ENCODE data around the gene HBEGF.

Gene HBEGF

GRCh38 chr5:140295414-140295813 lies 51.0 kb downstream of the HBEGF start:
- no peak for TF ChIP-seq CTCF (IDR thresholded peaks at IDR 0.05; ENCODE audit: low read depth, low read length)
- DNase-seq (ENCODE audit: low read depth, low spot score), result peak; percentile 96

DNA sequence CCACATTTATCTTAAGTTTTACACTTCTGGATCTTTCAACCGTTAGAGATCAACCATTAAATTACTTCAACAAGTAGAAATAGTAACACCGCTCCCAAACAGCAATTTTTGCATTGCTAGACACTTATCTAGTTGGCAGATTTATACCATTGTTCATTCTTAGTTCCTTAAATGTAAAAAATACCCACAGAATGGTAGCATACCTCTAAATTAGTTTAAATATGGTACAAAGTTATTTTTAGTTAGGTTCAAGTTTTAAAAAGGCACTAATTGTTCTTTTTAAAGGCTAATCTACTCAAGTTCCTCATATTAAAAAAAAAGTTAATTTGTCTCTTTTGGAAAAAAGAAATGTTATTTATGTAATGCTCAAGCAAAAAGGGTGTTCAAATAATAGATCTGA lies 51.6 kb downstream of the HBEGF start:
- H3K4me3 ChIP-seq (ENCODE audit: low read depth, low read length), result no peak overlapping the region
- in situ Hi-C loops (cut with HindIII; ENCODE audit: low sequenced_read_pairs), result no loop called here
- DNase-seq (ENCODE audit: low read depth, low spot score), result no peak
- no peak for TF ChIP-seq CTCF (IDR thresholded peaks at IDR 0.05; ENCODE audit: low read depth, low read length)

More at GRCh38 chr5:140295414-140295813, 51.0 kb downstream of the HBEGF start:
- in situ Hi-C loops (cut with HindIII; ENCODE audit: low sequenced_read_pairs), result no loop called here
- H3K4me3 ChIP-seq (ENCODE audit: low read depth, low read length), result no peak overlapping the region

DNA sequence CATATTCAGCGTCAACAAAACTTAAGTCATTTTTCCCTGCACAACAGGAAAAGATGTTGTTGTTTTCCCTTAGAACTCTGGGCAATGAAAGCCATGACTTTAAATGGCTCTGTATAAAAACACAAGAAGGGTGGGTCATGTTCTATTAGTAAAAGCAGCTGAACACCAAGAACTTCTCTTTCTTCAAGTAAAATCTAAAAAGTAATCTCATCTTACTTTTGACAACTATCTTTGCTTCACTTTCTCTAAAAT lies 52.6 kb downstream of the HBEGF start:
- in situ Hi-C loops (cut with HindIII; ENCODE audit: low sequenced_read_pairs), result no loop called here
- DNase-seq (ENCODE audit: low read depth, low spot score), result no peak
- TF ChIP-seq CTCF (IDR thresholded peaks at IDR 0.05; ENCODE audit: low read depth, low read length), result no peak
- no peak overlapping the region for H3K4me3 ChIP-seq (ENCODE audit: low read depth, low read length)

GRCh38 chr5:140293091-140293848 lies 53.1 kb downstream of the HBEGF start:
- no peak overlapping the region for H3K4me3 ChIP-seq (ENCODE audit: low read depth, low read length)
- in situ Hi-C loops (cut with HindIII; ENCODE audit: low sequenced_read_pairs), result no loop called here
- TF ChIP-seq CTCF (IDR thresholded peaks at IDR 0.05; ENCODE audit: low read depth, low read length), result no peak
- peak; percentile 42 for DNase-seq (ENCODE audit: low read depth, low spot score)

GRCh38 chr5:140292212-140293036 lies 54.0 kb downstream of the HBEGF start:
- in situ Hi-C loops (cut with HindIII; ENCODE audit: low sequenced_read_pairs), result no loop called here
- no peak overlapping the region for H3K4me3 ChIP-seq (ENCODE audit: low read depth, low read length)
- peak; percentile 60 for DNase-seq (ENCODE audit: low read depth, low spot score)
- no peak for TF ChIP-seq CTCF (IDR thresholded peaks at IDR 0.05; ENCODE audit: low read depth, low read length)

DNA sequence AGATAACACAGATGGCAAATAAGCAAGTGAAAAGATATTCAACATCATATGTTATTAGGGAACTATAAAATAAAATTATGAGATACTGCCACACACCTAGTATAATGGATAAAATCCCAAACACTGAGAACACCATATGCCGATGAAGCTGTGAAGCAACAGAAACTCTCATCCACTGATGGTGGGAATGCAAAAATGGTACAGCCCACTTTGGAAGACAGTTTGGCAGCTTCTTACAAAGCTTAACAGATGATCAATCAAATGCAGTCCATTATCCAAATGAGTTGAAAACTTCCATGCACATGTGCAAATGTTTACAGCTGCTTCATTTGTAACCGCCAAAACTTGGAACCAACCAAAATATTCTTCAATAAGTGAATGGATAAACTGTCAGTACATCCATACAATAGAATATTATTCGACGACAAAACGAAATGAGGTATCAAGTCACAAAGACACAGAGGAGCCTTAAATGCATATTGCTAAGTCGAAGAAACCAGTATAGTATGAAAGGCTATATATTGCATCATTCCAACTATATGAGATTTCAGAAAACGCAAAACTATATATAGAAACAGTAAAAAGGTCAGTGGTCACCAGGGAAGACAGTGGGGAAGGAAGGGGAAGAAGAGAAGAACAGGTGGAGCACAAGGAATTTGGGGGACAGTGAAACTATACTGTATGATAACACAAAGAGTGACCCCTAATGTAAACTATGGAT lies 58.4 kb downstream of the HBEGF start:
- no peak for TF ChIP-seq CTCF (IDR thresholded peaks at IDR 0.05; ENCODE audit: low read depth, low read length)
- DNase-seq (ENCODE audit: low read depth, low spot score), result no peak
- no peak overlapping the region for H3K4me3 ChIP-seq (ENCODE audit: low read depth, low read length)
- in situ Hi-C loops (cut with HindIII; ENCODE audit: low sequenced_read_pairs), result no loop called here
